Prostate gland (tissue), 2 donors: ENCODE data around the gene RCBTB2. TPM values are rescaled to one million over a fixed set of nuclear protein-coding genes. Genes with fewer than 3 reads are reported as not detected.

Source experiments
- DNase-seq: peaks from one replicate; pipeline ENCODE4 v3.0.0-alpha.2; 2019; ENCODE audit warnings: low spot score
- H3K27ac ChIP-seq, 2 donors: fragments of 200-600 bp; sonication (generic); 2 replicates each; pipeline ENCODE4 v1.5.1; 2017 to 2019
- H3K27me3 ChIP-seq: fragments of 200-600 bp; sonication (generic); replicated peaks from 2 replicates; pipeline ENCODE4 v1.5.1; 2019; ENCODE audit not compliant: insufficient read depth
- H3K36me3 ChIP-seq, 2 donors: fragments of 200-600 bp; sonication (generic); 1 replicate in 1 of 2; 2 replicates in 1 of 2; pipeline versions ENCODE4 v1.5.1 to v1.8.1; 2017 to 2019
- H3K4me1 ChIP-seq: fragments of 200-600 bp; sonication (generic); replicated peaks from 2 replicates; pipeline ENCODE4 v1.5.1; 2019
- H3K4me3 ChIP-seq, 2 donors: fragments of 200-600 bp; sonication (generic); 2 replicates each; pipeline ENCODE4 v1.5.1; 2017 to 2019
- H3K9me3 ChIP-seq: fragments of 200-600 bp; sonication (generic); 2 replicates; pipeline ENCODE4 v1.5.1; 2017
- POLR2A ChIP-seq: fragments of 450-650 bp; IDR thresholded peaks from one replicate; pipeline ENCODE4 v1.6.1; 2016; ENCODE audit warnings: antibody characterized with exemption, mild to moderate bottlenecking
- POLR2AphosphoS5 ChIP-seq: sonication (generic); formaldehyde crosslinking; IDR thresholded peaks from one replicate; pipeline ENCODE4 v1.6.1; 2017; ENCODE audit warnings: antibody characterized with exemption
- WGBS: methylation state at CpG from one replicate; pipeline ENCODE4 v1.1.5; 2018; 5-methylcytosine and 5-hydroxymethylcytosine counted together
- intact Hi-C: fragments of 100-400 bp; cut with DNase I; formaldehyde crosslinking; loops from one replicate; pipeline ENCODE4 v1.14.2; 2022
- total RNA-seq, 2 donors: library from RNA; depleted of rRNA; stranded (reverse); fragments of >200 nt; gene quantifications; one replicate each; pipeline ENCODE4 v1.1.0, GENCODE V29; 2016
- TF ChIP-seq, protein P1 (sequence below), 4 experiments: fragments of 200-600 bp in 2 of 4; fragments of 450-650 bp in 2 of 4; sonication (generic) in 2 of 4; IDR thresholded peaks; 1 replicate in 3 of 4; 2 replicates in 1 of 4; pipeline ENCODE4 v1.5.1; 2016 to 2019; ENCODE audit warnings: antibody characterized with exemption in 4 of 4, mild to moderate bottlenecking in 2 of 4, moderate library complexity in 2 of 4

The RCBTB2 gene
- total RNA-seq, 2 donors from 2014 or later = 11.6 to 26.2 TPM

- H3K36me3 ChIP-seq = no peaks in the 10 kb centered on the region
- no peak overlapping the region for H3K4me3 ChIP-seq
- H3K27me3 ChIP-seq = no peaks in the 10 kb centered on the region
- H3K4me1 ChIP-seq = no peaks in the 10 kb centered on the region
- no peak for DNase-seq
- 93% methylated on average over 2 of the region's 2 CpGs for WGBS
- no peaks in the 10 kb centered on the region for H3K9me3 ChIP-seq
- H3K27ac ChIP-seq = no peak overlapping the region
- TF ChIP-seq POLR2AphosphoS5 (no peak), POLR2A (no peak)
- TF ChIP-seq, protein P1, sequence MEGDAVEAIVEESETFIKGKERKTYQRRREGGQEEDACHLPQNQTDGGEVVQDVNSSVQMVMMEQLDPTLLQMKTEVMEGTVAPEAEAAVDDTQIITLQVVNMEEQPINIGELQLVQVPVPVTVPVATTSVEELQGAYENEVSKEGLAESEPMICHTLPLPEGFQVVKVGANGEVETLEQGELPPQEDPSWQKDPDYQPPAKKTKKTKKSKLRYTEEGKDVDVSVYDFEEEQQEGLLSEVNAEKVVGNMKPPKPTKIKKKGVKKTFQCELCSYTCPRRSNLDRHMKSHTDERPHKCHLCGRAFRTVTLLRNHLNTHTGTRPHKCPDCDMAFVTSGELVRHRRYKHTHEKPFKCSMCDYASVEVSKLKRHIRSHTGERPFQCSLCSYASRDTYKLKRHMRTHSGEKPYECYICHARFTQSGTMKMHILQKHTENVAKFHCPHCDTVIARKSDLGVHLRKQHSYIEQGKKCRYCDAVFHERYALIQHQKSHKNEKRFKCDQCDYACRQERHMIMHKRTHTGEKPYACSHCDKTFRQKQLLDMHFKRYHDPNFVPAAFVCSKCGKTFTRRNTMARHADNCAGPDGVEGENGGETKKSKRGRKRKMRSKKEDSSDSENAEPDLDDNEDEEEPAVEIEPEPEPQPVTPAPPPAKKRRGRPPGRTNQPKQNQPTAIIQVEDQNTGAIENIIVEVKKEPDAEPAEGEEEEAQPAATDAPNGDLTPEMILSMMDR (IDR thresholded peaks at IDR 0.05) = no peak
- intact Hi-C loops = no loop called here
Measured at GRCh38 chr13:48535766-48536165, 2.9 kb upstream of the RCBTB2 start.

GRCh38 chr13:48534911-48535501, 2.1 kb upstream of the RCBTB2 start:
- intact Hi-C loops = loop anchor here (5.0 kb wide), 1 partner anchor 123 kb away; the partner anchor contains the start of gene LPAR6
- 97% methylated on average over 5 of the region's 5 CpGs for WGBS

GRCh38 chr13:48533961-48534600, 1.2 kb upstream of the RCBTB2 start:
- intact Hi-C loops = loop anchor here (2.0 to 5.0 kb wide), 2 partner anchors 35 to 122 kb away; partner anchors contain the start of gene LPAR6
- Histone ChIP-seq H3K27ac (peak overlapping the region in 1 of 2 donors; percentile 97), H3K4me3 (no peak overlapping the region), H3K9me3 (no peaks in the 10 kb centered on the region), H3K4me1 (no peaks in the 10 kb centered on the region), H3K36me3 (no peaks in the 10 kb centered on the region), H3K27me3 (no peaks in the 10 kb centered on the region)
- DNase-seq = no peak
- WGBS = 82% methylated on average over 9 of the region's 9 CpGs
- TF ChIP-seq POLR2AphosphoS5 = no peak

More at GRCh38 chr13:48534911-48535501, 2.1 kb upstream of the RCBTB2 start:
- no peak for DNase-seq
- H3K9me3 ChIP-seq = no peaks in the 10 kb centered on the region
- TF ChIP-seq POLR2AphosphoS5 = no peak
- no peak overlapping the region for H3K4me3 ChIP-seq
- no peaks in the 10 kb centered on the region for H3K4me1 ChIP-seq
- H3K27me3 ChIP-seq = no peaks in the 10 kb centered on the region
- no peaks in the 10 kb centered on the region for H3K36me3 ChIP-seq
- H3K27ac ChIP-seq = no peak overlapping the region

GRCh38 chr13:48532256-48532505, 699 bp downstream of the RCBTB2 start:
- intact Hi-C loops = loop anchor here (2.0 to 5.0 kb wide), 2 partner anchors 37 to 120 kb away; partner anchors contain the start of gene LPAR6
- 3% methylated on average over 16 of the region's 16 CpGs for WGBS

DNA sequence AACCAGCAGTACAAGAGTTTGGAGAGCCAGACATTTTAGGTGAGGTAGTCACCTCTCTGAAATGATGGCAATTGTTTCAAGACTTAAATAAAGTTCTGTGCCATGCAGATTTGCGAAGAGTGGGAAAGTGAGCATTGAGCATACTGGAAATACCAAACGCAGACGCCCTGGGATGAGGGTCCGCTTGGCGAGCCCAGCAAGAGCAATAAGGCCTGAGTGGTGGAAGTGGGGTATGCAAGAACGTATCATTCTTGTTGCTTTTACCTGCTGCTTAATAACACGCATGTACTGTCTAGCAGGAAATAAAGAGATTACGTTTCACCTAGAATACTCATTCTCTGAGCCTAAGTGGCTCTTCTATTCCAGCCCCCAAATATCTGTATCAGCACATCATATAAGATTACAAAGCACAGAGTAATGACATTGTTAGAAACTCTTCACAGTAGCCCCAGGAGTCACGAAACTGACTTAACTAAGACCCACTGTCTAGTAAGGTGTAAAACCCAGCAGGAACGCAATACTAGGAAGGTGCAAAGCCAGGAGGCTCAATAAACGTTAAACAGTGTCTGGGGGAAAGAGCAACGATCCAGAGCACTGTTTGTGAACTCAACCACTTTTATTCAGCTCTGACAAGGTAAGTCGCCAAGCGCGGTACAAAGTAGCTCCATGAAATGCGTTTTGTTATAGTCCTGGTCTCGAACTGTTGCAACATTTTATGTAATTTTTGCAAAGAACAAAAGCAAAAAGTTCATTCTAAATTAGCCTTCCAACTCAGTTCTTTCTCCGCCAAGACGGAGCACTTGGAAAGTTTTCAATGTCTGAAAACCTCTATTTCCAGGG, 1.2 kb downstream of the RCBTB2 start:
- Histone ChIP-seq H3K9me3 (no peaks in the 10 kb centered on the region), H3K27ac (peak overlapping the region; percentile 97 to 98), H3K27me3 (no peaks in the 10 kb centered on the region), H3K4me1 (no peaks in the 10 kb centered on the region), H3K36me3 (no peaks in the 10 kb centered on the region), H3K4me3 (peak overlapping the region; percentile 50 to 67)
- peak; percentile 25 for DNase-seq
- TF ChIP-seq, protein P1 (IDR thresholded peaks at IDR 0.05) = no peak
- 23% methylated on average over 19 of the region's 19 CpGs for WGBS
- intact Hi-C loops = loop anchor here (2.0 to 5.0 kb wide), 2 partner anchors 37 to 119 kb away; partner anchors contain the start of gene LPAR6

More at GRCh38 chr13:48532256-48532505, 699 bp downstream of the RCBTB2 start:
- Histone ChIP-seq H3K9me3 (no peaks in the 10 kb centered on the region), H3K27me3 (no peaks in the 10 kb centered on the region), H3K4me3 (peak overlapping the region; percentile 50 to 67), H3K4me1 (no peaks in the 10 kb centered on the region), H3K27ac (peak overlapping the region; percentile 97 to 98), H3K36me3 (no peaks in the 10 kb centered on the region)
- no peak for DNase-seq
- TF ChIP-seq POLR2A (no peak), POLR2AphosphoS5 (no peak)
- TF ChIP-seq, protein P1 (IDR thresholded peaks at IDR 0.05) = no peak
